ENCODE results near the gene DOCK4.
"Not testable (repeated sequence)": the region's sequence is repeated elsewhere in the genome, so short reads cannot be mapped to it uniquely, and the experiment has no call there.

Gene DOCK4

GRCh38 chr7:111937163-111937562 is 269.0 kb downstream of the DOCK4 start:
- no peak for DNase-seq

GRCh38 chr7:111933609-111934008 is 272.6 kb downstream of the DOCK4 start:
- DNase-seq, result no peak

GRCh38 chr7:111931958-111932357 is 274.2 kb downstream of the DOCK4 start:
- DNase-seq, result no peak

GRCh38 chr7:111931016-111931517 is 275.1 kb downstream of the DOCK4 start:
- no peak for DNase-seq

GRCh38 chr7:111929264-111929663 is 276.9 kb downstream of the DOCK4 start:
- no peak for DNase-seq

- no peak for DNase-seq
Observed at GRCh38 chr7:111927353-111928019, 278.7 kb downstream of the DOCK4 start.

- no peak for DNase-seq
Observed at GRCh38 chr7:111920329-111920728, 285.9 kb downstream of the DOCK4 start.

GRCh38 chr7:111919631-111920179 is 286.5 kb downstream of the DOCK4 start:
- DNase-seq, result no peak

- DNase-seq, result no peak
Observed at GRCh38 chr7:111919164-111919563, 287.0 kb downstream of the DOCK4 start.

GRCh38 chr7:111918461-111918860 is 287.7 kb downstream of the DOCK4 start:
- no peak for DNase-seq

- not testable (repeated sequence) for DNase-seq
Observed at GRCh38 chr7:111917404-111917803, 288.8 kb downstream of the DOCK4 start.

GRCh38 chr7:111914291-111914690 is 291.9 kb downstream of the DOCK4 start:
- DNase-seq, result no peak

- no peak for DNase-seq
Observed at GRCh38 chr7:111911166-111911961, 294.8 kb downstream of the DOCK4 start.

- no peak for DNase-seq
Observed at GRCh38 chr7:111910656-111911055, 295.5 kb downstream of the DOCK4 start.

- DNase-seq, result not testable (repeated sequence)
Observed at GRCh38 chr7:111908673-111909072, 297.5 kb downstream of the DOCK4 start.

GRCh38 chr7:111903797-111904196 is 302.4 kb downstream of the DOCK4 start:
- no peak for DNase-seq

GRCh38 chr7:111903016-111903415 is 303.2 kb downstream of the DOCK4 start:
- DNase-seq, result no peak

GRCh38 chr7:111900283-111900682 is 305.9 kb downstream of the DOCK4 start:
- DNase-seq, result no peak

- no peak for DNase-seq
Observed at GRCh38 chr7:111895049-111895448, 311.1 kb downstream of the DOCK4 start.

- no peak for DNase-seq
Observed at GRCh38 chr7:111894518-111894917, 311.7 kb downstream of the DOCK4 start.

- DNase-seq, result no peak
Observed at GRCh38 chr7:111893190-111893589, 313.0 kb downstream of the DOCK4 start.

- DNase-seq, result no peak
Observed at GRCh38 chr7:111892588-111892987, 313.6 kb downstream of the DOCK4 start.

- DNase-seq, result no peak
Observed at GRCh38 chr7:111887734-111888133, 318.5 kb downstream of the DOCK4 start.

GRCh38 chr7:111886233-111886632 is 320.0 kb downstream of the DOCK4 start:
- DNase-seq, result no peak

Measured in stimulated activated CD4-positive, alpha-beta T cell treated with anti-CD3 and anti-CD28 coated beads, Interleukin-2, amount 100 ng/mL, for 24 hours (primary cell).